HL-60/S4 (cell line): Measurements from ENCODE around the gene RPSA.
"Not testable (repeated sequence)": the region's sequence is repeated elsewhere in the genome, so short reads cannot be mapped to it uniquely, and the experiment has no call there.

Experiments
- in situ Hi-C: fragments of 300-500 bp; cut with MboI; formaldehyde crosslinking; loops from 2 replicates; pipeline ENCODE4 v1.14.3; 2022; ENCODE audit warnings: low sequenced_read_pairs

RPSA gene

GRCh38 chr3:39388741-39389248 lies 17.7 kb upstream of the RPSA start:
- in situ Hi-C loops, result no loop called here

- in situ Hi-C loops, result no loop called here
These were observed 16.3 kb upstream of the RPSA start for GRCh38 chr3:39390181-39390580.

- in situ Hi-C loops, result no loop called here
These were observed 9.8 kb upstream of the RPSA start for GRCh38 chr3:39396690-39397089.

- in situ Hi-C loops, result no loop called here
These were observed 7.8 kb upstream of the RPSA start for GRCh38 chr3:39398700-39399099.

GRCh38 chr3:39401983-39402382 lies 4.5 kb upstream of the RPSA start:
- in situ Hi-C loops, result no loop called here

GRCh38 chr3:39404943-39405686 lies 1.4 kb upstream of the RPSA start:
- in situ Hi-C loops, result no loop called here

- in situ Hi-C loops, result no loop called here
These were observed 693 bp upstream of the RPSA start for GRCh38 chr3:39405687-39406367.

GRCh38 chr3:39407259-39407629 lies 724 bp downstream of the RPSA start:
- in situ Hi-C loops, result no loop called here

GRCh38 chr3:39407773-39408492 lies 1.4 kb downstream of the RPSA start:
- in situ Hi-C loops, result no loop called here

- in situ Hi-C loops, result no loop called here
These were observed 2.2 kb downstream of the RPSA start for GRCh38 chr3:39408493-39409372.

- in situ Hi-C loops, result no loop called here
These were observed 3.1 kb downstream of the RPSA start for GRCh38 chr3:39409514-39410136.

- in situ Hi-C loops, result no loop called here
These were observed 4.4 kb downstream of the RPSA start for GRCh38 chr3:39410893-39411292.

- in situ Hi-C loops, result no loop called here
These were observed 6.2 kb downstream of the RPSA start for GRCh38 chr3:39412668-39413260.

- in situ Hi-C loops, result no loop called here
These were observed 7.3 kb downstream of the RPSA start for GRCh38 chr3:39413691-39414420.

GRCh38 chr3:39414421-39414907 lies 7.9 kb downstream of the RPSA start:
- in situ Hi-C loops, result no loop called here

- in situ Hi-C loops, result not testable (repeated sequence)
These were observed 8.8 kb downstream of the RPSA start for GRCh38 chr3:39415302-39415701.

GRCh38 chr3:39415983-39416382 lies 9.5 kb downstream of the RPSA start:
- in situ Hi-C loops, result no loop called here

- in situ Hi-C loops, result not testable (repeated sequence)
These were observed 10.5 kb downstream of the RPSA start for GRCh38 chr3:39416998-39417397.
